WTC11 (cell line): ENCODE results near the gene BTBD2. TPM values are rescaled to one million over a fixed set of nuclear protein-coding genes. Genes with fewer than 3 reads are reported as not detected.

Experiments used
- ATAC-seq: fragments of 200-7000 bp; cut with Tn5 transposase; 2 replicates; pipeline ENCODE4 v1.10.0; 2021; ENCODE audit warnings: mild to moderate bottlenecking, moderate library complexity
- CTCF ChIA-PET: fragments of 300-600 bp; sonication (Branson Sonifier 250); formaldehyde crosslinking; loops from one replicate; lab custom pipeline; 2021; ENCODE audit warnings: antibody characterized with exemption; lab: Charles Lee
- POLR2A ChIA-PET: fragments of 350-600 bp; sonication (Branson Sonifier 250); formaldehyde crosslinking; loops from one replicate; lab custom pipeline; 2021; ENCODE audit warnings: antibody characterized with exemption; lab: Charles Lee
- DNase-seq: peaks from one replicate; pipeline ENCODE4 v3.0.0; 2021; ENCODE audit warnings: low spot score
- H3K27ac Mint-ChIP-seq: 2 replicates; pipeline ENCODE4 v1.8.0; 2021; ENCODE audit warnings: mixed read lengths
- H3K27me3 Mint-ChIP-seq: 2 replicates; pipeline ENCODE4 v1.8.0; 2021; ENCODE audit warnings: low read depth, mild to moderate bottlenecking, moderate library complexity, mixed read lengths
- H3K36me3 Mint-ChIP-seq: 2 replicates; pipeline ENCODE4 v1.8.0; 2021; ENCODE audit warnings: mixed read lengths
- H3K4me1 Mint-ChIP-seq: 2 replicates; pipeline ENCODE4 v1.8.0; 2022; ENCODE audit warnings: mixed read lengths
- H3K4me3 Mint-ChIP-seq: 2 replicates; pipeline ENCODE4 v1.8.0; 2021; ENCODE audit warnings: mild to moderate bottlenecking, moderate library complexity, mixed read lengths
- H3K9me3 Mint-ChIP-seq: 2 replicates; pipeline ENCODE4 v1.8.0; 2021; ENCODE audit warnings: mixed read lengths
- FOXJ3 ChIP-seq: sonication (generic); formaldehyde crosslinking; IDR thresholded peaks from 2 replicates; pipeline ENCODE4 v1.9.0; 2021; ENCODE audit warnings: missing genetic modification reagents, mild to moderate bottlenecking, borderline replicate concordance
- FOXK1 ChIP-seq: sonication (generic); formaldehyde crosslinking; IDR thresholded peaks from 2 replicates; pipeline ENCODE4 v1.8.0; 2022; ENCODE audit warnings: mild to moderate bottlenecking, moderate library complexity, missing genetic modification reagents
- GRHL2 ChIP-seq: fragments of 250-450 bp; sonication (Bioruptor Pico); IDR thresholded peaks from 2 replicates; pipeline ENCODE4 v1.8.0; 2022; ENCODE audit warnings: mild to moderate bottlenecking, moderate library complexity; ENCODE audit not compliant: insufficient replicate concordance, severe bottlenecking
- GTF2I ChIP-seq: fragments of 250-450 bp; sonication (Bioruptor Pico); conservative IDR thresholded peaks from 2 replicates; pipeline ENCODE4 v1.4.0; 2021; ENCODE audit warnings: mild to moderate bottlenecking
- SMAD3 ChIP-seq: sonication (generic); formaldehyde crosslinking; IDR thresholded peaks from 2 replicates; pipeline ENCODE4 v1.8.0; 2022; ENCODE audit warnings: missing genetic modification reagents, mild to moderate bottlenecking, borderline replicate concordance
- SOX15 ChIP-seq: fragments of 250-450 bp; sonication (Bioruptor Pico); IDR thresholded peaks from 2 replicates; pipeline ENCODE4 v1.9.0; 2021; ENCODE audit warnings: mild to moderate bottlenecking
- SP1 ChIP-seq: sonication (generic); formaldehyde crosslinking; conservative IDR thresholded peaks from 2 replicates; pipeline ENCODE4 v1.8.1; 2022; ENCODE audit warnings: missing genetic modification reagents
- TCF7 ChIP-seq: sonication (generic); formaldehyde crosslinking; IDR thresholded peaks from 2 replicates; pipeline ENCODE4 v1.8.0; 2022; ENCODE audit warnings: mild to moderate bottlenecking, low read depth, missing genetic modification reagents, moderate library complexity
- ZNF121 ChIP-seq: sonication (generic); formaldehyde crosslinking; IDR thresholded peaks from 2 replicates; pipeline ENCODE4 v1.8.0; 2023; ENCODE audit warnings: missing genetic modification reagents
- ZNF138 ChIP-seq: sonication (generic); formaldehyde crosslinking; conservative IDR thresholded peaks from 2 replicates; pipeline ENCODE4 v1.8.1; 2022; ENCODE audit warnings: mild to moderate bottlenecking, moderate library complexity, missing genetic modification reagents
- ZNF232 ChIP-seq: sonication (generic); formaldehyde crosslinking; IDR thresholded peaks from 2 replicates; pipeline ENCODE4 v1.8.0; 2022; ENCODE audit warnings: mild to moderate bottlenecking, missing genetic modification reagents
- ZNF423 ChIP-seq: fragments of 250-450 bp; sonication (Bioruptor Pico); IDR thresholded peaks from 2 replicates; pipeline ENCODE4 v2.1.2; 2022; ENCODE audit warnings: mild to moderate bottlenecking, moderate library complexity
- total RNA-seq: library from RNA; stranded (reverse); gene quantifications from 3 replicates; pipeline ENCODE4 v1.2.3, GENCODE V29; 2021
- TF ChIP-seq, protein P1 (sequence below): sonication (generic); formaldehyde crosslinking; IDR thresholded peaks from 2 replicates; pipeline ENCODE4 v1.8.1; 2023; ENCODE audit warnings: mild to moderate bottlenecking, missing genetic modification reagents, moderate library complexity
- TF ChIP-seq, protein P2 (sequence below): sonication (generic); formaldehyde crosslinking; IDR thresholded peaks from 2 replicates; pipeline ENCODE4 v1.8.0; 2022; ENCODE audit warnings: mild to moderate bottlenecking, missing genetic modification reagents
- TF ChIP-seq, protein P3 (sequence below): fragments of 250-450 bp; sonication (Bioruptor Pico); IDR thresholded peaks from 2 replicates; pipeline ENCODE4 v1.9.0; 2021; ENCODE audit warnings: mild to moderate bottlenecking
- TF ChIP-seq, protein P4 (sequence below): sonication (generic); formaldehyde crosslinking; IDR thresholded peaks from 2 replicates; pipeline ENCODE4 v1.8.0; 2022; ENCODE audit warnings: mild to moderate bottlenecking, missing genetic modification reagents
- TF ChIP-seq, protein P5 (sequence below): sonication (generic); formaldehyde crosslinking; IDR thresholded peaks from 2 replicates; pipeline ENCODE4 v1.8.1; 2023; ENCODE audit warnings: mild to moderate bottlenecking, moderate library complexity, missing genetic modification reagents
- TF ChIP-seq, protein P6 (sequence below): sonication (generic); formaldehyde crosslinking; IDR thresholded peaks from 2 replicates; pipeline ENCODE4 v1.8.1; 2023; ENCODE audit warnings: mild to moderate bottlenecking, missing genetic modification reagents
- TF ChIP-seq, protein P7 (sequence below): sonication (generic); formaldehyde crosslinking; IDR thresholded peaks from 2 replicates; pipeline ENCODE4 v1.8.1; 2022; ENCODE audit warnings: mild to moderate bottlenecking, moderate library complexity, missing genetic modification reagents
- TF ChIP-seq, protein P8 (sequence below): sonication (generic); formaldehyde crosslinking; IDR thresholded peaks from 2 replicates; pipeline ENCODE4 v1.8.1; 2022; ENCODE audit warnings: mild to moderate bottlenecking, missing genetic modification reagents, moderate library complexity, borderline replicate concordance

The BTBD2 gene
- total RNA-seq, 1 experiment from 2014 or later, result 106 TPM

DNA sequence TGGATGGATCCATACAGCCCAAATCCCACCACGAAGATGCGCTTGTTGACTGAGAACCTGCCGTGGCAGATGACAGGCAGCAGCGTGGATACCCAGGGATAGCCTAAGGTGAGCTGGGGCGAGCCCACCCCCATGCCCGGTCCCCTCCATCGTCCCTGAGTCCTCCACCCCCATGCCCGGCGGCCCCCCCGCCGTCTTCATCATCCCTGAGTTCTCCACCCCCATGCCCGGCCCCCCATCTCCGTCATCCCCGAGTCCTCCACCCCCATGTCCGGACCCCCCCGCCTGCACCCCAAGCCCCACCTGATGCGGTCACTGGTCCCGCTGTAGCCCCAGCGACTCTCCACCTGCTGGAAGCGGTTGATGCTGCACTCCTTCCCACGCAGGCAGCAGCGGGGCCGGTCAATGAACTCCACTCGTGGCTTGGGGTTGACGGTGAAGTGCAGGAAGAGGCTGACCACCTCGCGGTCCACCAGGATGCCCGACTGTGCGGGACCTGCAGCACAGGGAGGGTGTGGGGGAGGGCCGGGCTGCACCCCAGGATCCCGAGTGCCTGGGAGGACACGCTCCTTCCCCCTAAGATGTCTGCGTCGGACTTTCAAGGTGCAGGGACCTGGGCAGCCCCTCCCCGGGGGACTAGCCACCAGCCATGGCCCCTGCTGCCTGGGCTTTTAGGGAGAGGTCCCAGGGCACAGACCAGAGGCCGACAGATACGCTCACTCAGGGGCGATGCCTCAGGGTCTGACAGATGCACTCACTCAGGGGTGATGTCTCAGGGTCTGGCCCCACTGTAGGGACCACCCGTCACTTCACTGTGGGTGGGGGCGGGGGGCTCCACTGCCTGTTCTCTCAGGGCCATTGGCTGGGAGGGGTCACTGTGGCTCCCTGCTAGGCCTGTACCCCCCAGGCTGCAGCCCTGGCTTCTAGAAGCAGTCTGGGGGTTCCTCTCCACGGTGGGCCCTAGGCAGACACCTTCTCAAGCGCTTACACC is 28.0 kb downstream of the BTBD2 start:
- CTCF ChIA-PET, result interaction anchor here (1.6 kb wide), 1 partner anchor 57 kb away, joined by 7 read pairs; no protein-coding TSS in a partner anchor
- ATAC-seq (no peak; the same call in 1 of the 2 replicates), DNase-seq (no peak)
- H3K4me3 Mint-ChIP-seq, result no peak overlapping the region
- H3K27me3 Mint-ChIP-seq, result no peaks in the 10 kb centered on the region
- no peaks in the 10 kb centered on the region for H3K9me3 Mint-ChIP-seq
- TF ChIP-seq, protein P1, sequence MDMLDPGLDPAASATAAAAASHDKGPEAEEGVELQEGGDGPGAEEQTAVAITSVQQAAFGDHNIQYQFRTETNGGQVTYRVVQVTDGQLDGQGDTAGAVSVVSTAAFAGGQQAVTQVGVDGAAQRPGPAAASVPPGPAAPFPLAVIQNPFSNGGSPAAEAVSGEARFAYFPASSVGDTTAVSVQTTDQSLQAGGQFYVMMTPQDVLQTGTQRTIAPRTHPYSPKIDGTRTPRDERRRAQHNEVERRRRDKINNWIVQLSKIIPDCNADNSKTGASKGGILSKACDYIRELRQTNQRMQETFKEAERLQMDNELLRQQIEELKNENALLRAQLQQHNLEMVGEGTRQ, result no peak
- TF ChIP-seq SP1 (CRISPR knock-in tag), result no peak
- TF ChIP-seq ZNF423 (CRISPR knock-in tag), result no peak
- TF ChIP-seq ZNF232 (CRISPR knock-in tag), result no peak
- no peak for TF ChIP-seq GRHL2 (CRISPR knock-in tag)
- TF ChIP-seq, protein P2, sequence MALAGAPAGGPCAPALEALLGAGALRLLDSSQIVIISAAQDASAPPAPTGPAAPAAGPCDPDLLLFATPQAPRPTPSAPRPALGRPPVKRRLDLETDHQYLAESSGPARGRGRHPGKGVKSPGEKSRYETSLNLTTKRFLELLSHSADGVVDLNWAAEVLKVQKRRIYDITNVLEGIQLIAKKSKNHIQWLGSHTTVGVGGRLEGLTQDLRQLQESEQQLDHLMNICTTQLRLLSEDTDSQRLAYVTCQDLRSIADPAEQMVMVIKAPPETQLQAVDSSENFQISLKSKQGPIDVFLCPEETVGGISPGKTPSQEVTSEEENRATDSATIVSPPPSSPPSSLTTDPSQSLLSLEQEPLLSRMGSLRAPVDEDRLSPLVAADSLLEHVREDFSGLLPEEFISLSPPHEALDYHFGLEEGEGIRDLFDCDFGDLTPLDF (CRISPR knock-in tag), result no peak
- TF ChIP-seq ZNF121 (CRISPR knock-in tag), result no peak
- no peak for TF ChIP-seq FOXJ3 (CRISPR knock-in tag)
- no peak for TF ChIP-seq SMAD3 (CRISPR knock-in tag)
- TF ChIP-seq, protein P3, sequence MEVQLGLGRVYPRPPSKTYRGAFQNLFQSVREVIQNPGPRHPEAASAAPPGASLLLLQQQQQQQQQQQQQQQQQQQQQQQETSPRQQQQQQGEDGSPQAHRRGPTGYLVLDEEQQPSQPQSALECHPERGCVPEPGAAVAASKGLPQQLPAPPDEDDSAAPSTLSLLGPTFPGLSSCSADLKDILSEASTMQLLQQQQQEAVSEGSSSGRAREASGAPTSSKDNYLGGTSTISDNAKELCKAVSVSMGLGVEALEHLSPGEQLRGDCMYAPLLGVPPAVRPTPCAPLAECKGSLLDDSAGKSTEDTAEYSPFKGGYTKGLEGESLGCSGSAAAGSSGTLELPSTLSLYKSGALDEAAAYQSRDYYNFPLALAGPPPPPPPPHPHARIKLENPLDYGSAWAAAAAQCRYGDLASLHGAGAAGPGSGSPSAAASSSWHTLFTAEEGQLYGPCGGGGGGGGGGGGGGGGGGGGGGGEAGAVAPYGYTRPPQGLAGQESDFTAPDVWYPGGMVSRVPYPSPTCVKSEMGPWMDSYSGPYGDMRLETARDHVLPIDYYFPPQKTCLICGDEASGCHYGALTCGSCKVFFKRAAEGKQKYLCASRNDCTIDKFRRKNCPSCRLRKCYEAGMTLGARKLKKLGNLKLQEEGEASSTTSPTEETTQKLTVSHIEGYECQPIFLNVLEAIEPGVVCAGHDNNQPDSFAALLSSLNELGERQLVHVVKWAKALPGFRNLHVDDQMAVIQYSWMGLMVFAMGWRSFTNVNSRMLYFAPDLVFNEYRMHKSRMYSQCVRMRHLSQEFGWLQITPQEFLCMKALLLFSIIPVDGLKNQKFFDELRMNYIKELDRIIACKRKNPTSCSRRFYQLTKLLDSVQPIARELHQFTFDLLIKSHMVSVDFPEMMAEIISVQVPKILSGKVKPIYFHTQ, result no peak
- TF ChIP-seq, protein P4, sequence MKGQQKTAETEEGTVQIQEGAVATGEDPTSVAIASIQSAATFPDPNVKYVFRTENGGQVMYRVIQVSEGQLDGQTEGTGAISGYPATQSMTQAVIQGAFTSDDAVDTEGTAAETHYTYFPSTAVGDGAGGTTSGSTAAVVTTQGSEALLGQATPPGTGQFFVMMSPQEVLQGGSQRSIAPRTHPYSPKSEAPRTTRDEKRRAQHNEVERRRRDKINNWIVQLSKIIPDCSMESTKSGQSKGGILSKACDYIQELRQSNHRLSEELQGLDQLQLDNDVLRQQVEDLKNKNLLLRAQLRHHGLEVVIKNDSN, result no peak
- TF ChIP-seq SOX15 (CRISPR knock-in tag), result no peak
- TF ChIP-seq TCF7, result no peak
- TF ChIP-seq, protein P5, sequence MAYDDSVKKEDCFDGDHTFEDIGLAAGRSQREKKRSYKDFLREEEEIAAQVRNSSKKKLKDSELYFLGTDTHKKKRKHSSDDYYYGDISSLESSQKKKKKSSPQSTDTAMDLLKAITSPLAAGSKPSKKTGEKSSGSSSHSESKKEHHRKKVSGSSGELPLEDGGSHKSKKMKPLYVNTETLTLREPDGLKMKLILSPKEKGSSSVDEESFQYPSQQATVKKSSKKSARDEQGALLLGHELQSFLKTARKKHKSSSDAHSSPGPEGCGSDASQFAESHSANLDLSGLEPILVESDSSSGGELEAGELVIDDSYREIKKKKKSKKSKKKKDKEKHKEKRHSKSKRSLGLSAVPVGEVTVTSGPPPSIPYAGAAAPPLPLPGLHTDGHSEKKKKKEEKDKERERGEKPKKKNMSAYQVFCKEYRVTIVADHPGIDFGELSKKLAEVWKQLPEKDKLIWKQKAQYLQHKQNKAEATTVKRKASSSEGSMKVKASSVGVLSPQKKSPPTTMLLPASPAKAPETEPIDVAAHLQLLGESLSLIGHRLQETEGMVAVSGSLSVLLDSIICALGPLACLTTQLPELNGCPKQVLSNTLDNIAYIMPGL, result no peak
- no peak for TF ChIP-seq ZNF138
- POLR2A ChIA-PET, result no interaction called here
- no peaks in the 10 kb centered on the region for H3K4me1 Mint-ChIP-seq
- no peak overlapping the region for H3K27ac Mint-ChIP-seq
- peaks cover 23% of the 10 kb centered on the region for H3K36me3 Mint-ChIP-seq

DNA sequence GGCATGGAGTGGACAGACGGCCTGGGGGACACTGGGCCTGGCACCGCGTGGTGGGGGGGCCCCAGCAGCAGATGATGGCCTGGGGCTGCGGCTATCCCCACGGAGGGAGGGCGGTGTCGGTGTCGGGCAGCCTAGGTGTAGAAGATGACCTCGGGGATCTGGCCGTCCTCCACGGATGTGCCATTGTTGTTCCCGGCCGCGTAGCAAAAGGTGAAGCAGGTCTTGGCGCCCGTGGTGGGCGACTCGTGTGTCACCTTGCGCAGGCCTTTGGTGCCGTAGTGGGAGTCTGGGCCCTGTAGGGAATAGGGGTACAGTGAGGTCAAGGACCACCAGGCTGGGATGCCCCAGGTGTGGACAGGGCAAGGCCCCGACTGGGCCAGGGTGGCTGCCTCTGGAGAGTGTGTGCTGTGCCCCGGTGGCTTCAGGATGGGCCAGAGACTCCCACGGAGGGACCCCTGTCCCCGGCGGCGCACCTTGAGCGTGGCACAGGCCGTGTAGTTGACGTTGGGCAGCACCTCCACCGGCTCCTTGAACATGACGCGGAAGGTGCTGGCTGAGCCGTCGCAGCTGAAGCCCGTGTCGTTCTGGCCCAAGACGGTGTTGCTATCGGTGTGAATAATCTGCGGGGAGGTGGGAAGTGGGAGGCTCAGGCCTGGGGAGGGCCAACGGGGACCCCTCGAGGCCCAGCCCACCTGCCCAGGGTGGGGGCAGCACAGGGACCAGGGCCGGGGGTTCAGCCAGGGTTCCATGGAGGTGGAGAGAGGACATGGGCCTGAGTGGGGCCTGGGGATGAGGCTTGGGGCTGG is 29.0 kb downstream of the BTBD2 start:
- DNase-seq, result no peak
- Mint-ChIP-seq H3K4me3 (no peak overlapping the region), H3K36me3 (peaks cover 26% of the 10 kb centered on the region), H3K4me1 (no peaks in the 10 kb centered on the region), H3K27me3 (no peaks in the 10 kb centered on the region), H3K27ac (no peak overlapping the region), H3K9me3 (no peaks in the 10 kb centered on the region)
- POLR2A ChIA-PET, result no interaction called here
- ATAC-seq, result no peak
- CTCF ChIA-PET, result no interaction called here
- TF ChIP-seq, protein P6, sequence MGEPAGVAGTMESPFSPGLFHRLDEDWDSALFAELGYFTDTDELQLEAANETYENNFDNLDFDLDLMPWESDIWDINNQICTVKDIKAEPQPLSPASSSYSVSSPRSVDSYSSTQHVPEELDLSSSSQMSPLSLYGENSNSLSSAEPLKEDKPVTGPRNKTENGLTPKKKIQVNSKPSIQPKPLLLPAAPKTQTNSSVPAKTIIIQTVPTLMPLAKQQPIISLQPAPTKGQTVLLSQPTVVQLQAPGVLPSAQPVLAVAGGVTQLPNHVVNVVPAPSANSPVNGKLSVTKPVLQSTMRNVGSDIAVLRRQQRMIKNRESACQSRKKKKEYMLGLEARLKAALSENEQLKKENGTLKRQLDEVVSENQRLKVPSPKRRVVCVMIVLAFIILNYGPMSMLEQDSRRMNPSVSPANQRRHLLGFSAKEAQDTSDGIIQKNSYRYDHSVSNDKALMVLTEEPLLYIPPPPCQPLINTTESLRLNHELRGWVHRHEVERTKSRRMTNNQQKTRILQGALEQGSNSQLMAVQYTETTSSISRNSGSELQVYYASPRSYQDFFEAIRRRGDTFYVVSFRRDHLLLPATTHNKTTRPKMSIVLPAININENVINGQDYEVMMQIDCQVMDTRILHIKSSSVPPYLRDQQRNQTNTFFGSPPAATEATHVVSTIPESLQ (CRISPR knock-in tag), result no peak
- TF ChIP-seq, protein P7, sequence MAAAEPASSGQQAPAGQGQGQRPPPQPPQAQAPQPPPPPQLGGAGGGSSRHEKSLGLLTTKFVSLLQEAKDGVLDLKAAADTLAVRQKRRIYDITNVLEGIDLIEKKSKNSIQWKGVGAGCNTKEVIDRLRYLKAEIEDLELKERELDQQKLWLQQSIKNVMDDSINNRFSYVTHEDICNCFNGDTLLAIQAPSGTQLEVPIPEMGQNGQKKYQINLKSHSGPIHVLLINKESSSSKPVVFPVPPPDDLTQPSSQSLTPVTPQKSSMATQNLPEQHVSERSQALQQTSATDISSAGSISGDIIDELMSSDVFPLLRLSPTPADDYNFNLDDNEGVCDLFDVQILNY (CRISPR knock-in tag), result no peak
- TF ChIP-seq GTF2I (CRISPR knock-in tag) (no peak), FOXK1 (CRISPR knock-in tag) (no peak)
- TF ChIP-seq, protein P8, sequence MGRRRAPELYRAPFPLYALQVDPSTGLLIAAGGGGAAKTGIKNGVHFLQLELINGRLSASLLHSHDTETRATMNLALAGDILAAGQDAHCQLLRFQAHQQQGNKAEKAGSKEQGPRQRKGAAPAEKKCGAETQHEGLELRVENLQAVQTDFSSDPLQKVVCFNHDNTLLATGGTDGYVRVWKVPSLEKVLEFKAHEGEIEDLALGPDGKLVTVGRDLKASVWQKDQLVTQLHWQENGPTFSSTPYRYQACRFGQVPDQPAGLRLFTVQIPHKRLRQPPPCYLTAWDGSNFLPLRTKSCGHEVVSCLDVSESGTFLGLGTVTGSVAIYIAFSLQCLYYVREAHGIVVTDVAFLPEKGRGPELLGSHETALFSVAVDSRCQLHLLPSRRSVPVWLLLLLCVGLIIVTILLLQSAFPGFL (CRISPR knock-in tag), result no peak
- TF ChIP-seq, protein P1, result no peak
